ELF-1 (cell line): Measurements from ENCODE around the gene CD79B.
A peak's percentile ranks its signal among the peaks of the same experiment; 100 is the strongest.

Source experiments
- DNase-seq: peaks from one replicate; pipeline ENCODE4 v3.0.0-alpha.2; 2016; ENCODE audit warnings: low read depth, low spot score

The CD79B gene

DNA sequence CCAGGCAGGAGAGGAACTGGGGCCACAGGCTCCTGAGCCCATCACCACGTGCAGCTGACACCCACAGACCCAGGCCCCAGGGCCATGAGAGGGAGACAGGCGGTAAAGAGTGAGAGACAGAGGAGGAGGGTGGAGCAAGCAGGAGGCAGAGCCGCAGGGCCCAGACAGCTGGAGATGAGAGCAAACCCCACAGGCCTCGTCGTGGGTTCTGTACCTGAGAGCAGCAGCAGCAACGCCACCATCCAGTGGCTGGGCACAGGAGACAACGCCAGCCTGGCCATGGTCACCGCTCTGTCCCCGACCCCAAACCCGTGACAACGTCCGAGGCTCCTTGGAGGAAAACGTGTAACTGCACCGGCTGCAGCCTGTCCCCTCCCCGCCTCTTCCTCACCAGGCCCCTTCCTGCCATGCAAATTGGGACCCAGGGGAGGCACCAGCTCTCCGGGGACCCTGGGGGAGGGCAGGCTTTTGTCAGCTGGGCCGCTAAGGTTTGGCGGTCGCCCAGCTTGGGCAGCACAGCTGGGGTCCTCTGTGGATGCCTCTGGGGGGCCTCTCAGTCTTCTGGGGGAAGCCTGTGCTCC lies at the start of gene CD79B:
TSS of gene CD79B (minus strand) at position 351 of the 581 bp plus-strand sequence. CDS start at position 281, 70 bp downstream.
- no peak for DNase-seq

DNA sequence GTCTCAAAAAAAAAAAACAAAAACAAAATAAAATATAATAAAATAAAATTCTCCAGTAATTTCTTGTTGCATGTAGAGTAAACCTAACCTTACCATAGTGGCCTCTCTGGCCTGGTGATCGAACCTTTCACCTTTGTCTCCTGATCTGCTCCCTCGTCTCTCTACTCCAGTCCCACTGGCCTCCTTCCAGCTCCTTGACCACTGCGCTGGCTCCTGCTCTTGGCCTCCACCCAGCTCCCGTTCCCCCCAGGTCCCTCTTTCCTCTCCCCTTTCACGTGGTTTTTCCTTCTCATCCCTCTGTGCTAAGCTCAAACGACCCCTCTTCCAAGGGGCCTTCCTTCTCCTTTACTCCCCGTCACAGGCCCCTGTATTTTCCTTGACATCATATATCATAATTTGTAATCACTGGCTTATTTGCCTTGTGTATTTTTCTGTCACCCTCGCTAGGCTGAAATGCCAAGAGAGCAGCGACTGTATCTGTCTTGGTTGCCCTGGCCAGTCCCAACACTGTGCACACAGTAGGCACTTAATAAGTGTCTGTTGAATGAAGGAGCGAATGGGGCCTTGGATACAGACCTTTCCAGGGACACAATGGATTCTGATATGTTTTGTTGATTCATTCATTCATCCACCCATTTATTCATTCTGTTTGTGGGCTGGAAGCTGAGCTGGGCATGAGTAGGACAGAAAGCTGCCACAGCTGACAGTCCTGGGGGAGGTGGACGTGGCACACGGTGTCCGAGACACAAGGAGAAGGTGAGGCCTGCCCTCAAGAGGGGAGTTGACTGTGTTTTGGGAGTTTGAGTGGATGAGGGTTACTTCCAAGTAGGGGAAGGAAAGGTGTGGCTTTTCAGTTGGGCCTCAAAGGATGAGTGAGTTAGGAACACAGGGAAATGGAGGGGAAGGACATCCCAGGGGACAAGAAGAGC lies 46.4 kb upstream of the CD79B start:
- no peak for DNase-seq

GRCh38 chr17:63976702-63977101 lies 44.6 kb upstream of the CD79B start:
- no peak for DNase-seq

DNA sequence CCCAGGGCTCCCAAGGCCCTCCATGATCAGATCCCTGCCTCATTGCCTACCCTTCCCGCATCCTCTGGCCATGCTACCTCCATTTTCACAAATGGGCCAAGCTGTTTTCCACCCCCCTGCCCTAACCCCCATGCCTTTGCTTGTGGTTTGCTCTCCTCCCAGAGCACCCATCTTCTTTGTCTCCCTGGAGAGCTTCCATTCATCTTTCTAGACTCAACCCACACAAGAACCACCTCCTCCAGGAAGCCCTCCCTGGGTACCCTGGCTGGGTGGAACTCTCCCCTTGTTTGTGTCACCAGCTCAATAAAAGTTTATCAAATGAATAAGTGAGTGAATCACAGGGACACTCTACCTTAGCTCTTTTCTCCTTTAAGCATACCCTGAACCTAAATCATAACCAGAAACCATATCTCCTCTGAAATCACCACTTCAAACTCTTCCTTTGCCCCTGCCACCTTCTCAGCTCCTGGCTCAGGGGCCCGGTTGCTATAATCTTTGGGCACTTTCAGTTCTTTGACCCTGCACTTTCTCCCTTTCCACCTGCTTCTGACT lies 43.5 kb upstream of the CD79B start:
- DNase-seq, result no peak

DNA sequence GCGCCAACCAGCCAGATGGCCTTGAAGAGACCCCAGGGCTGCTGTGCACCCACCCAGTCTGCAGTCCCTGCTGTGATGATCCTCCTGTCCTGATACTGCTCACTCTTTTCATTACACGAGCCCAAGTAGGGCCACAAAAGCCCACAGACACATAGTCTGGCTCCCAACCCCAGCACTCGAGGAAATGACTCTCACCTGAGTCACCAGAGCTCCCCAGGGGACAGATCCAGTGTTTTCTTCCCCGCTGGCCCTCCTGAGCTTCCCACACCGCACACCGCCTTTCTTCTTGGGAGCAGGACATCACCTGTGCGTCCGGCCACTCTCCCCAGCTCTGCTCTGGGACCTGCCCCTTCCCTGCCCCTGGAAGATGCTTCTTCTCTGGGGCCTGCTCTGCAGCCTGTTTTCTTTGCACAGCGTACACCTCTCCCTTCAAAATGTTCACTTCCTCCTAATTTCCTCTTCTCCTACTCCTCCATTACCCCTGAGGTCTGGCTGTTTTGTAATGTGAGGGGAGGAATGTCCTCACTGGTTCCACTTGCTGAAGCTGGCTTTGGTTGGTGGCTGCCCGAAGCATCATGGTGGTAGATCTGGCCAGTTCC lies 42.6 kb upstream of the CD79B start:
- DNase-seq, result no peak

DNA sequence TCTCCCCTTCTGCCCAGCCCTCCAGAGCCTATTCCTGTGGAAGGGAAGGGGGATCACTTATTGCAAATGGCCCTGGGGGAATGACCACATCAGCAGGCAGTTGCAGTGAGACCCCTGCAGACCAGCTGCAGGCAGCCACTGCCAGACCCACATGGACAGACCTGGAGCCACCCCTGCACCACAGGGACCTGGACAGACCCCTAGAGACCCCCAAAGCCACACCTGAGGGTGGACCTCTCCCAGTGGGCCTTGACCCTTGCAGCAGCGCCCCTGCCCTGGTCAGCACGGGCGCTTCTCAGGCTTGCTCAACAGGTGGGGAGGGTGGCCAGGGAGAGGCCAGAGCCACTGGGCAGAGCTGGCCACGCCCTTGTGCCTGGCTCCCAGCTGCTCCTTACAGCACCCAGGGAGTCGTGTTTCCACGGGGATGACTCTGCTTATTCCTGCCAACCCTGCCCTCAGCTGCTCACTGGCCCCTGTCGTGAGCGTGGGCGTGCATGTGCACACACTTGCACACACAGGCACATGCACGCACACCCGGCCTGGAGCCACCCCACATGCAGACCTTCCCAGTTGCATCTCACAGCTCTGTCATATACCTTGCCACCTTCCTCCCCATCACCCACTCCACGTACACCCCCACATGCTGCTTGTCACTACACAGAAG lies 41.9 kb upstream of the CD79B start:
- no peak for DNase-seq

DNA sequence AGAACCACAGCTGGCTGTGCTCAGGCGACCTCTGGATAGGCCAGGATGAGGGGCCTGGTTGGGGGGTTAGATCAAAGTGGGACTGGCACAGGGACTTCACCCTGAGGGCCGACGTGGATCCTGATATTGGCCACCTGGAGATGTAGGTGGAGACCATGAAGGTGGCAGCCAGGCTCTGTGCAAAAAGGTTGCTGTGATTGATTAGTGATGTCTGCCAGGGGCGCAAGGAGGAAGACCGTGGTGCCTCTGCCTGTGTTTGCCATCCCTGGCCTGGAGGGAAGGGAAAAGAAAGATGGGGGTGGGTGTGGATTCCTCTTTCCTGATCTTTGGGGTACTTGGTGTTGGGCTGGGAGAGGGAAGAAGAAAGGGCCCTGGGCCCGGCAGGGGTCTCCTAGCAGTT lies 41.1 kb upstream of the CD79B start:
- no peak for DNase-seq

DNA sequence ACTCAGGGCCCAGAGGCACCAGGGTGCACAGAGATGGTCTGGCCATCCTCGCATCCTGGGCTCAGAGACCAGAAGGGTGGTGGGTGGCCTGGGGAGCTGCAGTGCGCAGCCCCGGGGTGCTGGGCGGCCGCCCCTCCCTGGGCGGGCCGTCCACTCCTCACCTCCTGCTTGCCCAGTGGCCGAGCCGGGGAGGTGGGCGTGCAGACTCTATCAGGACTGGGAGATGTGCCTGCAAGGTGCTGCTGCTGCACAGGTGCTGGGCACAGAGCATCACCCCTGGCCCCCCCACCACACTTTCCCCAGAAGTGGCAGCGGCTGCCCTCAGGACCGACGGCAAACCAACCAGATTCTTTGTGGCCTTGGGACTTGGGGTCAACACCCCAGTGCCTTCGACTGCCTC lies 40.7 kb upstream of the CD79B start, which contains the start of gene SCN4A:
TSS of gene SCN4A (minus strand) at position 123 of the 400 bp plus-strand sequence. CDS start at position 46, 77 bp downstream.
- DNase-seq, result no peak

DNA sequence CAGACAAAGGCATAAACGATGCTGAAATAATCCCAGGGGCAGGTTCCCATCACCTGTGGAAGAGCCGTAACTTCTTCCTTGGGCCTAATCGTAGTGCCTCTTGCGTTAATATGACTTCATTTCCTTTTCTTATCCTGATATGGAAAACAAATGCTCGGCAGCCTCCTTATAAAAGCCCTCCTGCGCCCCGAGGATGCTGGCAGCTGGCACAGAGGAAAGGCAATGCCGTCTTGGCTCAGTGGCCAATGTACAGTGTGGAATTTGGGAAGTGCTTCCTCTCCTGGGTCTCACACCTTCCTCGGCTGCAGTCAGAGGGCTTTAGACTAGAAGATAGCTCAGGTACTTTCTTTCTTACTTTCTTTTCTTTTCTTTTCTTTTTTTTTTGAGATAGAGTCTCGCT lies 37.1 kb upstream of the CD79B start:
- no peak for DNase-seq

DNA sequence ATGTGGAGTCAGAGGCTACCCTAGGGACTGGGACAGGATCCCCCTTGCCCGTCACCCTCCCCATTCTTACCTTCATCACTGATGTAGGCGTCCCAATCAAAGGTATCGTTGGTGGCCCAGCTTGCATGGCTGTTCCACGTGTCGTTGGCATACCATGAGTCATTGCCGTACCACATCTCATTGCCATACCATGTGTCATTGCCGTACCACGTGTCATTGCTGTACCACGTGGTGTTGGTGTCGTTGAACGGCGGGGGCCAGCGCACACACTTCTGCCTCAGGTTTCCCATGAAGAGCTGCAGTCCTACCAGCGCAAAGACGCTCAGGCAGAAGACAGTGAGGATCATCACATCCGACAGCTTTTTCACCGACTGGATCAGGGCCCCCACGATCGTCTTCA lies 35.8 kb upstream of the CD79B start:
- no peak for DNase-seq

DNA sequence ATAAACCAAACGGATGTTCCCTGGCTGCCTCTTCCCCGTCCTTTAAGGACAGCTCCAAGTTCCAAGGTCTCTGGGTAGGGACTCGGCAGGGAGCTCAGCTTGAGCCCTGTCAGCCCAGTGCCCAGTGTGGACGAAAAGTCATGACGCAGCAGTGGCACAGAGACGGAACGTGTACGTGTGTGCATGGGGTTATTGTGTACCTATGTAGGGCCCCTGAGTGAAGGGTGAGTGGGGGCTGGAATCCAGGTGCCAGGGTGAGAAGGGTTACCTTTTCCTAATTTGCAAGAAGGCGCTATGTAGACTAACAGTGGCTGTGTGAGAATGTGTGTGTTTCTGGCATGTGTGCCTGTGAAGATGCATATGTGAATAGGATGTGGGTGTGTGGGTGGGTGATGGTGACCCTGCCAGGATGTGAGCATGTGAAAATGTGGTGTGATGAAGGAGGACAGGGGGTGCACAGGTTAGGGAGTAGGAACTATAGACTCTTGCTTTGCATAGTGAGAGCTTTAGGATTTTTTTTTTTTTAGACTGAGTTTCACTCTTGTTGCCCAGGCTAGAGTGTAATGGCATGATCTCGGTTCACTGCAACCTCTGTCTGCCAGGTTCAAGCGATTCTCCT lies 34.6 kb upstream of the CD79B start:
- no peak for DNase-seq

DNA sequence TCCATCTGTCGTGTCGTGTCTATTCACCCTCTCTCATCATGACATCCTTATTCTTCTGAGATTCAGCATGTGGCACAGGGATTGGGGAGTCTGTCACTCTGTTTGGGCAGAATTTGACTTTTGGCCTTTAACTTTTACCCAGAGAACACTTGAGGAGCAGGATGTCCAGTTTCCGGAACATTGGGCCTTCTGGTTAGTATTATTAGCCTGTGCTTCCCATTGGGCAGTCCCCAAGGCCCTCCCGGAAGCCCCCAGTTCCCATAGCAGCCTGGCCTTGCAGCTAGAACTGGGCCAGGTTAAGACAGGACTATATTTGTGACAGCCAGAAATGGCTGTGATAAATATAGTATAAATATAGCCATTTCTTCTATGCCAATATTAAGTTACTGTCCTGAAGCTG lies 31.0 kb upstream of the CD79B start:
- no peak for DNase-seq

GRCh38 chr17:63962298-63962744 lies 30.2 kb upstream of the CD79B start:
- DNase-seq, result no peak

- DNase-seq, result peak; percentile 98
Observed at GRCh38 chr17:63961355-63962212, 29.5 kb upstream of the CD79B start.

DNA sequence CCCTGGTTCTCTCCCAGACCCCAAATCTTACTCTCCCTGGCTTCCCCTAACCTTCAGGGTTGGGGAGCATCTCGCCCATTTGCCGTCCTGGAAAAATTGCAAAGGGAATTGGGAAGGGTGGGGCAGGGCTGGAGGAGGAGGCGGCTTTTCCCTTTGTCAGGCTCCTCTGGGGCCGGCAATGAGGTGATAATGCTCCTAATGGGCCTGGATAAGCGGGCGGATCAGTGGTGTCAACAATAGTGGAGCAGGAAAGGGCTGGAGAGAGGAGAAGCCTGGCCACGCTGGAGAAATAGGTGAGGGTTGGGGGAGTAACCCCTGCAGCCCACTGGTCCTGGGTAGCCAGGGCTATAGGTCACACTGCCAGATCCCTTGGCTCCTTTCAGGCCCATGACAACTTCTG lies 28.3 kb upstream of the CD79B start:
- peak; percentile 63 for DNase-seq

GRCh38 chr17:63960006-63960405 lies 27.9 kb upstream of the CD79B start:
- DNase-seq, result no peak

DNA sequence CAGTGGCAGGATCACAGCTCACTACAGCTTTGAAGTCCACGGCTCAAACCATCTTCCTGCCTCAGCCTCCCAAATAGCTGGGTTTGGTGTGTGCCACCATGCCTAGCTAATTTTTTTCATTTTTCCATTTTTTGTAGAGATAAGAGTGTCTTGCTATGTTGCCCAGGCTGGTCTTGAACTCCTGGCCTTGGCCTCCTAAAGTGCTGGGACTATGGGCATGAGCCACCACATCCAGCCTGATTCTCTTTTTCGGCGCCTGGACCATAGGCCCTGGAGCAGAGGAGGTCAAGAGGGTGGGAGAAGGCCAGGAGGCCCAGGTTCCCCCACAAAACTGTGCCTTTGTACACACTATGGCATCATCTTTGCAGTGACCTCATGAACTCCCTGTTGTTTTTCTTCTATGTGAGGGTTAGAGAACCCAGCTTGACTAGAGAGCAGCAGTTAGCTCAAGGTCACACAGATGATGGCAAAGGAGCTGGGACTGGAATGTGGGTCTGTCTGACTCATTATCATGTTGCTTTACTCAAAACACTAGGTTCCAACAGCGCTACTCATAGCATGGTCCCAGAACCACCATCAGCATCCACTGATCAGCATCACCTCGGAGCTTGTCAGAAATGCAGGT lies 24.3 kb upstream of the CD79B start:
- DNase-seq, result no peak

DNA sequence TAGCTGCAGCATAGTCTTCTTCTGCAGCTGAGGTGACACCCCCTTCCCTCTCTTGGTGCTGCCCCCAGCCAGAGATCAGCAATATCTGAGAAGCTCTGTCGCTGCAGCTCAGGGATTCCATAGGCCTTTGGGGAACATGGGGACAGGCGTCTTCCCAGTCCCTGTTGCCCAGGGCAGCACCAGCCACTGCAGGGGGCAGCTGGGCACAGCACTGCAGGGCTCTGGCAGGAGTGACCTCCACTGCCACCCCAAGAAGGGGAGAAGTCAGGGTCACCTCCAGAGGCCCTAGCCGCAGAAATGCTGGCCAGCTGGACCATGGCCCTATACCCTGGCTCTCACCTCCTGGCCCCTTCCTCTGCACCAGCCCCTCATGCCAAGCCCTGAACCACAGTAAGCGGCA lies 23.7 kb upstream of the CD79B start:
- DNase-seq, result no peak

DNA sequence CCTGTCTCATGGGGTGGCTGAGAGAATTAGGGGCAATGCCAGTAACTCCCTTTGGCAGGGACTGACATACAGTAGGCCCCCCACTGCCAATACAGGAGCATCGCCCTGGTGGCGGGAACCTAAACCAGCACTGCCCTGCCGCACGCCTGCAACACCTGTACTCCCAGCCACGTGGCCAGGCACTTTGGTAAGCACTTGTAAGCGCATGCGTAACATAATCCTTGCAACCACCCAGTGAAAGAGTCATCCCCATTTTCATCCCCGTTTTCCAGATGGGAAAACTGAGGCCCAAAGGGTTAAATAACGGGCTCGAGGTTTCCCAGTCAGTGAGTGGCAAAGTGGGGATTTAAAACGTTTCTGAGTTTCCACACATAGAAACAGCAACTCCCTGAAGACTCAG lies 23.1 kb upstream of the CD79B start:
- no peak for DNase-seq
